ENCODE results near the gene GIPC2. TPM values are rescaled to one million over a fixed set of nuclear protein-coding genes. Genes with fewer than 3 reads are reported as not detected.

Gene GIPC2
- total and polyA plus RNA-seq, 10 of the 15 experiments (the other 5 are each of a cell fraction or from before 2014, with no cell fraction given), result 0.03 to 0.23 (median 0.06) TPM; not detected in 2

DNA sequence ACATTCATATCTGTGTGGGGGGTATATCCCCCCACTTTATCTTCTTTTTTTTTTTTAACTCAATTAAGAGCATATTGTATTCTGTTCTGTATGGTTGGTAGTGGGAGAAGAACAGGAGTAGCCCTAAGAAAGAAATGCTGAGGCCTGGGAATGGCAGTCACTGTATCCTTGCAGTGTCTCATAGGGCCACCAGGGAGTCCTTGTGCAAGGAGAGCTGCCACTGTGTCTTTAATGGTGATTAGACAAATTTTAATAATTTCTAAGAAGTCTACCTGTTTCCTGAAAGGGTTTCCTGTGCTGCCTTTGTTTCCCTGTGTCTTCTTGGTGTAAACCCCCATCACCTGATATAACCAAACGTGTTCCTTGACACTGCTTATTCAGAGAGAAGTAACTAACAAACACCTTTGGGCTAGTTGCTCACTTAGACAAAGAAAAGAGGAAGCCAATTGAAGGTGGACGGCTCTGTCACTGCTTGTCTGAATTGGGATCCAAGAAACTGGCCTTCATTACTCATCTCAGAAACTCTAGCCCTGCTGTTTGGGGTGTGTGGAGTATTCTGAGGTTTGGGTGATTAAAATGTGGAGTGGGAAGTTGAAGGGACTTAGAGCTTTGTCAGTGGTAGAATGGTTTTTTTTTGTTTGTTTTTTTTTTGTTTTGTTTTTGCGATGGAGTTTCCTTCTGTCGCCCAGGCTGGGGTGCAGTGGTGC lies 15.2 kb downstream of the GIPC2 start (continued):
- TF ChIP-seq FOXM1 (IDR thresholded peaks at IDR 0.05; ENCODE audit: low read depth, low read length) (peak; percentile 59), CBX5 (IDR thresholded peaks at IDR 0.05; ENCODE audit: low read depth) (peak; percentile 36; the same call in 1 of the 2 replicates), BCL11A (IDR thresholded peaks at IDR 0.05; ENCODE audit: low read depth, low read length) (peak; percentile 44; the same call in 1 of the 2 replicates), EED (IDR thresholded peaks at IDR 0.05; ENCODE audit: low read depth) (peak; percentile 67), SPI1 (IDR thresholded peaks at IDR 0.05; ENCODE audit: borderline replicate concordance, insufficient read depth, low read depth, low read length) (peak; percentile 92), NFIC (IDR thresholded peaks at IDR 0.05; ENCODE audit: low read depth, low read length) (peak; percentile 83), IRF4 (IDR thresholded peaks at IDR 0.05; ENCODE audit: low read depth, low read length) (peak; percentile 71; the same call in 1 of the 2 replicates), KLF5 (IDR thresholded peaks at IDR 0.05; ENCODE audit: partially characterized antibody) (no peak), ZNF274 (IDR thresholded peaks at IDR 0.05; ENCODE audit: insufficient read depth, insufficient read length) (no peak), IKZF2 (IDR thresholded peaks at IDR 0.05) (peak; percentile 32 to 34; a peak in 1 of 4 replicates), WRNIP1 (IDR thresholded peaks at IDR 0.05; ENCODE audit: borderline replicate concordance, low read depth, low read length) (no peak), ZNF384 (IDR thresholded peaks at IDR 0.05; ENCODE audit: borderline replicate concordance, low read depth, low read length) (no peak), MEF2A (IDR thresholded peaks at IDR 0.05; ENCODE audit: insufficient read depth, low read depth, low read length) (peak; percentile 54; the same call in 1 of the 2 replicates), CHD1 (IDR thresholded peaks at IDR 0.05; ENCODE audit: low read depth, low read length) (no peak), SREBF2 (IDR thresholded peaks at IDR 0.05; ENCODE audit: low read length) (no peak)

Data from GM12878 (cell line).